ENCODE data around the gene ZNF316.
"Not testable (repeated sequence)": the region's sequence is repeated elsewhere in the genome, so short reads cannot be mapped to it uniquely, and the experiment has no call there.

DNA sequence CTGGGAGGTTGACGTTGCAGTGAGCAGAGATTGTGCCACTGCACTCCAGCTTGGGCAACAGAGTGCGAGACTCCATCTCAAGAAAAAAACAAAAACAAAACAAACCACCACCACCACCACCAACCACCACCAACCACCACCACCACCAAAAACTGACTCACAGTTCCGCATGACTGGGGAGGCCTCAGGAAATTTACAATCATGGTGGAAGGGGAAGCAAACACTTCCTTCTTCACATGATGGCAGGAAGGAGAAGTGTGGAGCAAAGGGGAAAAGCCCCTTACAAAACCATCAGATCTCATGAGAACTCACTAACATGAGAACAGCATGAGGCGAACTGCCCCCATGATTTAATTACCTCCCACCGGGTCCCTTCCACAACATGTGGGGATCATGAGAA lies 2.1 kb upstream of the ZNF316 start:
- TF ChIP-seq KAT7 (CRISPR knock-in tag; IDR thresholded peaks at IDR 0.05; ENCODE audit: borderline replicate concordance); NR3C1 (CRISPR knock-in tag; conservative IDR thresholded peaks at IDR 0.05; ENCODE audit: low read depth); ELF4 (CRISPR knock-in tag; IDR thresholded peaks at IDR 0.05; ENCODE audit: low read depth); ZNF121 (CRISPR knock-in tag; IDR thresholded peaks at IDR 0.05): not testable (repeated sequence)
- TF ChIP-seq, protein P1, sequence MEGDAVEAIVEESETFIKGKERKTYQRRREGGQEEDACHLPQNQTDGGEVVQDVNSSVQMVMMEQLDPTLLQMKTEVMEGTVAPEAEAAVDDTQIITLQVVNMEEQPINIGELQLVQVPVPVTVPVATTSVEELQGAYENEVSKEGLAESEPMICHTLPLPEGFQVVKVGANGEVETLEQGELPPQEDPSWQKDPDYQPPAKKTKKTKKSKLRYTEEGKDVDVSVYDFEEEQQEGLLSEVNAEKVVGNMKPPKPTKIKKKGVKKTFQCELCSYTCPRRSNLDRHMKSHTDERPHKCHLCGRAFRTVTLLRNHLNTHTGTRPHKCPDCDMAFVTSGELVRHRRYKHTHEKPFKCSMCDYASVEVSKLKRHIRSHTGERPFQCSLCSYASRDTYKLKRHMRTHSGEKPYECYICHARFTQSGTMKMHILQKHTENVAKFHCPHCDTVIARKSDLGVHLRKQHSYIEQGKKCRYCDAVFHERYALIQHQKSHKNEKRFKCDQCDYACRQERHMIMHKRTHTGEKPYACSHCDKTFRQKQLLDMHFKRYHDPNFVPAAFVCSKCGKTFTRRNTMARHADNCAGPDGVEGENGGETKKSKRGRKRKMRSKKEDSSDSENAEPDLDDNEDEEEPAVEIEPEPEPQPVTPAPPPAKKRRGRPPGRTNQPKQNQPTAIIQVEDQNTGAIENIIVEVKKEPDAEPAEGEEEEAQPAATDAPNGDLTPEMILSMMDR (IDR thresholded peaks at IDR 0.05), result not testable (repeated sequence)
- TF ChIP-seq, protein P2, sequence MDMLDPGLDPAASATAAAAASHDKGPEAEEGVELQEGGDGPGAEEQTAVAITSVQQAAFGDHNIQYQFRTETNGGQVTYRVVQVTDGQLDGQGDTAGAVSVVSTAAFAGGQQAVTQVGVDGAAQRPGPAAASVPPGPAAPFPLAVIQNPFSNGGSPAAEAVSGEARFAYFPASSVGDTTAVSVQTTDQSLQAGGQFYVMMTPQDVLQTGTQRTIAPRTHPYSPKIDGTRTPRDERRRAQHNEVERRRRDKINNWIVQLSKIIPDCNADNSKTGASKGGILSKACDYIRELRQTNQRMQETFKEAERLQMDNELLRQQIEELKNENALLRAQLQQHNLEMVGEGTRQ (CRISPR knock-in tag; IDR thresholded peaks at IDR 0.05), result not testable (repeated sequence)
- TF ChIP-seq, protein P3, sequence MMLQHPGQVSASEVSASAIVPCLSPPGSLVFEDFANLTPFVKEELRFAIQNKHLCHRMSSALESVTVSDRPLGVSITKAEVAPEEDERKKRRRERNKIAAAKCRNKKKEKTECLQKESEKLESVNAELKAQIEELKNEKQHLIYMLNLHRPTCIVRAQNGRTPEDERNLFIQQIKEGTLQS (CRISPR knock-in tag; conservative IDR thresholded peaks at IDR 0.05), result not testable (repeated sequence)
- TF ChIP-seq, protein P4, sequence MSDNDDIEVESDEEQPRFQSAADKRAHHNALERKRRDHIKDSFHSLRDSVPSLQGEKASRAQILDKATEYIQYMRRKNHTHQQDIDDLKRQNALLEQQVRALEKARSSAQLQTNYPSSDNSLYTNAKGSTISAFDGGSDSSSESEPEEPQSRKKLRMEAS (CRISPR knock-in tag; IDR thresholded peaks at IDR 0.05), result not testable (repeated sequence)
- TF ChIP-seq, protein P5, sequence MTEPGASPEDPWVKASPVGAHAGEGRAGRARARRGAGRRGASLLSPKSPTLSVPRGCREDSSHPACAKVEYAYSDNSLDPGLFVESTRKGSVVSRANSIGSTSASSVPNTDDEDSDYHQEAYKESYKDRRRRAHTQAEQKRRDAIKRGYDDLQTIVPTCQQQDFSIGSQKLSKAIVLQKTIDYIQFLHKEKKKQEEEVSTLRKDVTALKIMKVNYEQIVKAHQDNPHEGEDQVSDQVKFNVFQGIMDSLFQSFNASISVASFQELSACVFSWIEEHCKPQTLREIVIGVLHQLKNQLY (CRISPR knock-in tag; IDR thresholded peaks at IDR 0.05), result not testable (repeated sequence)
- TF ChIP-seq, protein P6, sequence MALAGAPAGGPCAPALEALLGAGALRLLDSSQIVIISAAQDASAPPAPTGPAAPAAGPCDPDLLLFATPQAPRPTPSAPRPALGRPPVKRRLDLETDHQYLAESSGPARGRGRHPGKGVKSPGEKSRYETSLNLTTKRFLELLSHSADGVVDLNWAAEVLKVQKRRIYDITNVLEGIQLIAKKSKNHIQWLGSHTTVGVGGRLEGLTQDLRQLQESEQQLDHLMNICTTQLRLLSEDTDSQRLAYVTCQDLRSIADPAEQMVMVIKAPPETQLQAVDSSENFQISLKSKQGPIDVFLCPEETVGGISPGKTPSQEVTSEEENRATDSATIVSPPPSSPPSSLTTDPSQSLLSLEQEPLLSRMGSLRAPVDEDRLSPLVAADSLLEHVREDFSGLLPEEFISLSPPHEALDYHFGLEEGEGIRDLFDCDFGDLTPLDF (CRISPR knock-in tag; IDR thresholded peaks at IDR 0.05), result not testable (repeated sequence)
- TF ChIP-seq, protein P7, sequence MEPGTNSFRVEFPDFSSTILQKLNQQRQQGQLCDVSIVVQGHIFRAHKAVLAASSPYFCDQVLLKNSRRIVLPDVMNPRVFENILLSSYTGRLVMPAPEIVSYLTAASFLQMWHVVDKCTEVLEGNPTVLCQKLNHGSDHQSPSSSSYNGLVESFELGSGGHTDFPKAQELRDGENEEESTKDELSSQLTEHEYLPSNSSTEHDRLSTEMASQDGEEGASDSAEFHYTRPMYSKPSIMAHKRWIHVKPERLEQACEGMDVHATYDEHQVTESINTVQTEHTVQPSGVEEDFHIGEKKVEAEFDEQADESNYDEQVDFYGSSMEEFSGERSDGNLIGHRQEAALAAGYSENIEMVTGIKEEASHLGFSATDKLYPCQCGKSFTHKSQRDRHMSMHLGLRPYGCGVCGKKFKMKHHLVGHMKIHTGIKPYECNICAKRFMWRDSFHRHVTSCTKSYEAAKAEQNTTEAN (CRISPR knock-in tag; IDR thresholded peaks at IDR 0.05), result not testable (repeated sequence)

Measured in WTC11 (cell line).